HG02798 (cell line): ENCODE measurements around the gene FGD6.
A peak's percentile ranks its signal among the peaks of the same experiment; 100 is the strongest.
"Not testable (repeated sequence)": the region's sequence is repeated elsewhere in the genome, so short reads cannot be mapped to it uniquely, and the experiment has no call there.

Experiments used
- ATAC-seq: cut with Tn5 transposase; IDR thresholded peaks from one replicate; pipeline ENCODE4 v1.9.1; 2021; ENCODE audit warnings: mild to moderate bottlenecking; ENCODE audit not compliant: unreplicated experiment, poor library complexity

FGD6 gene

DNA sequence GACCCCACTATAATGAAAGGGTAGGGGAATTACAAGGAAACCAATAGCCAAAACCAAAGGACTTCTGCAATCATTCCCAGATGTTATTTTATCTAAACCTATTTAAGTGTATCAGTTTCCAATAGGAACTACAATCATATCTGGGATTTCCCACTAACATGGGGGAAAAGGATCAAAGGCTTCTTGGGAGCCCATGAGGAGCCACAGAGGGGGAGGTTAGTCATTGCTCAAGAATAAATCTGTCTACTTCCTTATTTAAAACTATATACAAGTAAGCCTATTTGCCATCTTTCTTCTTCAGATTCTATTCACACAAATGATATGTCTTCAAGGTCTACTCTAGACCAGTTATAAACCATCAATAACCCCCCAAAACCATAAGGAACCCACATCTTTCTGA lies 33.1 kb downstream of the FGD6 start:
- no peak for ATAC-seq

GRCh38 chr12:95182868-95183415 lies 34.3 kb downstream of the FGD6 start:
- peak; percentile 69 for ATAC-seq

GRCh38 chr12:95181103-95181502 lies 36.2 kb downstream of the FGD6 start:
- ATAC-seq, result no peak

DNA sequence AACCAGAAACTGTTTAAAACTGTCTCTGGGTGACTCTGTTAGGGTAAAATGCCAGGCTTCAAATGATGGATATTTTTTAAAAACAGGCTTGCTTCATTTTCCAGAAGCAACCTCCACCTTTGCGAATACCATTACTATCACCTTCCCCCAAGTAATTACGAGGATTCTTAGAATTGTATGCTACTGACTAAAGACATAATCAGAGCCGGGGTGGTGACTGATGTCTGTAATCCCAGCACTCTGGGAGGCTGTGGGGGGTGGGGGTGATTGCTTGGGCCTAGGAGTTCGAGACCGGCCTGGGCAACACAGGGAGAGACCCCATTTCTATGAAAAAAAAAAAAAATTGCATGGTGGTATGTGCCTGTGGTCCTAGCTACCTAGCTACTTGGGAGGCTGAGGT lies 38.3 kb downstream of the FGD6 start:
- ATAC-seq, result no peak

DNA sequence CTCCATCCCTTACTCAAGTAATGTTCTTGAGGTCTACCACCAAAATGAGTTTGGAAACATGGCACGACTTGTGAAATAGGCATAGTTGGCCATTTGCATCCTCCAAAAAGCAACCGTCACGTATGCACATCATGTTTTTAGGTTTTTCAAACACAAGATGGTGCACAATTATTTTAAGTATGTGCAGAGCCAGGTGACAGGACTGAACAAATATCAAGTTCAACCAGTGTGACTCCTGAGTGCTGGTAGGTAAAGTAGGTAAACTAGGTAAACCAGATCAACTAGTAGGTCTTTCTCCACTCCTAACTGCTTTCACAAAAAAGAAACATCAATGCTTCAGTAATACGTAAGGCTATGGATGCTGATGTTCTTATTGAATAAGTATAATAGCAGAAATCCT lies 39.1 kb downstream of the FGD6 start:
- no peak for ATAC-seq

GRCh38 chr12:95177201-95177768 lies 40.0 kb downstream of the FGD6 start:
- no peak for ATAC-seq

DNA sequence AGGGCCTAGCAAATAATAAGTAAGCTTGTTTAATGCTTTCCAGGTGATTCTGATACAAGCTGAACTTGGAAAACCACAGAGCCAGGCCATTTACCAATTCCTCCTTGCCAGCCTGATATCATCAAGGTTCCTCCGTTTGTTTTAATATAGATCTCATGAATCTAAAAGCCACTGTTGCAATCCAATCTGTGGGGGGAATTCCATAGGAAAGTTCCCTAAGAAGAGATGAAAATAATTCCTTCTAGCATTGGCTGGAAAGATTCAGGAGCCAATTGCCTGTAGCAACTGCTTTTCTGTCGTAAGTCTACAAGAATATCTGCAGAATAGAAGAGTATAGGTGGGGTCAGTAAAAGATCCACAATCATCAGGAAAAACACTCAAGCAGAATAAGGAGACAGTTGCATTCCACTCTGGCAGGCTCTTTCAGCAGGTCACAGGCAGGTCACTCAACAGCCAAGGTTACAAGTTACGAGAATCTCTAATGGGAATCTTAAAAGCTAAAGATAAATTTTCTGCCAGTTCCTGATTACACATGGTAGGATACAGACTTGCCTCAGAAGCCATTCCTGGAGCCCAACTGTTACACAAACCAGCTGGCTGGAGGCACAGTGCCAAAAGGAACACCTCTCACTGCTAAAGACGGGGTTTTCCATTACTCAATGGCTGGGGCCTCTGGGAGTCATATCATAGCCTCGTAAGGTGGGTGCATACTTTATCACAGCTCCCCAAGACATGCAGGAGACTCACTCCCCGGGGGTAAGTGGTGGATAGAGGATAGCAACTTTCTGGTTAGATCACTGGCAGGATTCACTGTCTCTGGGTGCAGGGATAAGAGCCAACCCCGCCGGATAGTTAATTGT lies 43.6 kb downstream of the FGD6 start:
- ATAC-seq, result no peak

- no peak for ATAC-seq
These were observed 47.9 kb downstream of the FGD6 start for GRCh38 chr12:95169368-95169767.

- ATAC-seq, result no peak
These were observed 48.5 kb downstream of the FGD6 start for GRCh38 chr12:95168746-95169145.

- ATAC-seq, result no peak
These were observed 52.6 kb downstream of the FGD6 start for GRCh38 chr12:95164656-95165055.

- ATAC-seq, result no peak
These were observed 58.3 kb downstream of the FGD6 start for GRCh38 chr12:95158919-95159318.

DNA sequence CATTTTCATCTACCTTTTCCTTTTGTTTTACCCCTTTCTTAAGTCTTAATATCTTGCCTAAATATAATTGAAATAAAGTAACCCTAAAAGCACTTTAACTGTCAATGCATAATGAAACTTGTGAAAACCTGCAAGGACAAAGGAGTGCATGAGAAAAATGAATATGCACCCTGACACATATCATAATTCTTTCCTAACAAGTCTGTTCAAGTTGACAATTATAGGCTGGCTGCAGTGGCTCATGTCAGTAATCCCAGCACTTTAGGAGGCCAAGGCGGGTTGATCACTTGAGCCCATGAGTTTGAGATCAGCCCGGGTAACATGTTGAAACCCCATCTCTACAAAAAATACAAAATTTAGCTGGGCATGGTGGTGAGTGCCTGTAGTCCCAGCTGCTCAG lies 65.4 kb downstream of the FGD6 start:
- ATAC-seq, result no peak

- no peak for ATAC-seq
These were observed 65.9 kb downstream of the FGD6 start for GRCh38 chr12:95151406-95151805.

DNA sequence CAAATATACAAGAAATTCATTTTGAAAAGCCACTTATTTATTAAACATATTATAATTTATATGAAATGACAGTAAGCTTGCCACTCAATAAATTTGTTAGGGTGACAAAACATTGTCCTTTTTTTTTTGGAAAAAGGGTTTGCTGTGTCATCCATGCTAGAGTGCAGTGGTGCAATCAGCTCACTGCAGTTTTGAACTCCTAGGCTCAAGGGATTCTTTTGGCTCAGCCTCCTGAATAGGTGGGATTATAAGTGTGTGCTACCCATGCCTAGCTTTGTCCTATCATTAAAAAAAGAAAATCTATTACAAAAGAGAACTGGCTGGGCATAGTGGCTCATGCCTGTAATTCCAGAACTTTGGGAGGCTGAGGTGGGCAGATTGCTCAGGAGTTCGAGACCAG lies 66.8 kb downstream of the FGD6 start:
- ATAC-seq, result no peak

- no peak for ATAC-seq
These were observed 69.4 kb downstream of the FGD6 start for GRCh38 chr12:95147866-95148265.

DNA sequence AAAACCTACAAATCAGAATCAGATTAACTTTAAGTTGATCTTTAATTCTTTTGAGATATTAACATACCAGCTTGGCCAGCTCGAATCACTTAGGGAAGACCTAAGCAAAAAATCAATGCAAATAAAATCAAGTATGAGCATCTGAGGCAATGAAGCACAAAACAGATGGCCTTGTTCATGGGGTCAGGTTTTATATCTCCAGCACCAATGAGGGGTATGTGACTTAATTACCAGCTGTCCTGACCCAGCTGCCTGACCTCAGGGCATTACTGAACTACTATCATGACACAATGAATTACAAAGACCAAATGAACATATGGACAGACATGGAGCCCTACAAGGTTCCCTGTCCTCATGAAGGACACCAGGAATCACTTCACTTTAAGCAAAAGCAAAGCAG lies 70.5 kb downstream of the FGD6 start:
- ATAC-seq, result no peak

DNA sequence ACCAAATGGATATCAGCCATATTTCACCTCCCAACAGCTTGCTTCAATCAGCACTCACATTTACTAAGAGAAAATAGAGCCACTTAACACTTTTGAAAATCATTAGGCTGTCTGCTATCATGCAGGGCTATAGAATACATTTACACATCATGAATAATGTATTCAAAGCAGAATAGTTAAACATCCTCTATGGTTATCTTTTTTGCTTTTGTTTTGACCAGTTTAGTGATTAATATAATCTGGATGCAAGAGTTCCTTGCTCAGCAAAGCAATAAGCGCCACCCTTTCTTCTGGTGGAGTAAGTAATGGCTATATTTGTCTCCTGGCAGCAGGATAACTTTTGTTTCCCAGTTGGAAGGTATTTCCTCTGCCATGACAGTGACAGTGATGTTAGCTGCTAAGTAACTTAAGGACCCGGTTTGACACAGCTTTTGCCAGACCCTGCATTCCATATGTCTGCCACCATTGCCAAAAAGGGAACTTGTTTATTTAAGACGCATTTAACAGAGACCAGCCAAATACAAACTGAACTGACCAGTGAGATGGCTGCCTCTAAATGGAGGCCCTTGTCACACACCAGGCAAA lies 73.6 kb downstream of the FGD6 start:
- ATAC-seq, result no peak

DNA sequence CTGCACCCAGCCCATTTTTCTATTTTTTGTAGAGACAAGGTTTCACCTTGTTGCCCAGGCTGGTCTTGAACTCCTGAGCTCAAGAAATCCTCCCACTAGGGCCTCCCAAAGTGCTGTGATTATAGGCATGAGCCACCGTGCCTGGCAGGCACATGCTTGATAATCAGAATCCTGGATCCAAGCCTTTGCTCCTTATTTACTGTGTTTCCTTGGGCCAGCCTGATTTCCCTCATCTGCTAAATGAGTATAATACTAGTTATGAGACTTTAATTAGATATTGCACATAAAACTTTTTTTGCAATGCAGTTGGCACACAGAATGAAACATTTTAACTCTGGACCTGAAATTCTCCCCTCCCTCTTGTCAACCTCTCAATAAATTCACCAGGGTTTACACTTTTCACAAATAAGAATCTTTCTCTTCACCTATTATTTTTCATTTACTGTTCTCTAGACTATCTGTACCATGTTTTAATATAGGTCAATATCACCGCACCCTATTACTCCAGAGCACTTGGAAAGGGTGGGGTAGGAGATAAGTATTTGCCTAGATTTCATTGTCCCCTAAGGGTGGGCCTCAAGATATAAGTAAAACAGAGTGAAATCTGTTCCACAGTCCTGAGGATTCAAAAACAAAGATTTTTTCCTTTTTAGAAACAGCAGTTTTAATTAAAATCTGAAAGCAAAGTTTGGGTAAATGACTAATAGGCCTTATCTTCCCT lies 74.7 kb downstream of the FGD6 start:
- no peak for ATAC-seq

DNA sequence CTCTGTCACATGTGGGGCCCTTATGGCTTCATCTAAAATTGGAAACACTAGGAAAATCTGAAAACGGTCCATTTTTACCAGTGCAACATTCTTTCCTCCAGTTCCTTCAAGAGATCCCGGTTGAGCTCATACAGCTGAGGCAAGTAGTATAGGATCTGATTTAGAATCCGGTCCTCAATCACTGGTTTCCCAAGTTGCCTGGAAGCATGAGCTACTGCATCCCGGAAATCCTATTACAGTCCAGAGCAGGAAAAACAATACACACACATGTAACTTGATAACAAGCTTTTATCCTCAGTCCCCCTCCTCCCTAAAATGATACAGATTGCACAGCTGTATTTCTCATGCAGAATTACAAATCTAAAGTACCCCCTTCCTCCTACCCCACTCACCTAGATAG lies 76.0 kb downstream of the FGD6 start:
- no peak for ATAC-seq

DNA sequence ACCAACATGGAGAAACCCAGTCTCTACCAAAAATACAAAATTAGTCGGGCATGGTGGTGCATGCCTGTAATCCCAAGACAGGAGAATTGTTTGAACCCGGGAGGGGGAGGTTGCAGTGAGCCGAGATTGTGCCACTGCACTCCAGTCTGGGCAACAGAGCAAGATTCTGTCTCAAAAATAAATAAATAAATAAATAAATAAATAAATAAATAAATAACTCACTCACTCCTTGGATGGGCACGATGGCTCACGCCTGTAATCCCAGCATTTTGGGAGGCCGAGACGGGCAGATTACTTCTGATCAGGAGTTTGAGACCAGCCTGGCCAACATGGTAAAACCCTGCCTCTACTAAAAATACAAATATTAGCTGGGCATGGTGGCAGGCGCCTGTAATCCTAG lies 79.2 kb downstream of the FGD6 start:
- ATAC-seq, result not testable (repeated sequence)

DNA sequence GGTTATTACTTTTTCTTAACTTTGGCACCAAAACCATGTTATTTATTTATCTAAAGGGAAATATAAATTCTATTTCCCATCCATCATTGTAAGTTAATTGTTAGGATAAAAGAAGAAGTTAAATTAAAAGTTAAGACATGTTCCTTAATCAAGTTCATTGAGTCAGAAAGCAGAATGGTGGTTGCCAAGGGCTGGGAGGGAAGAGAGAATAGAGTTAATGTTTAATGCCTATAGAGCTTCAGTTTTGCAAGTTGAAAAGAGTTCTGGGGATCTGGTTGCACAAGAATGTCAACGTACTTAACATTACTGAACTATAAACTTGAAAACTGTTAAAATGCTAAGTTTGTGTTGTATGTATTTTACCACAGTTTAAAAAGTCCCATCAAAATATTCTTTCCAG lies 80.7 kb downstream of the FGD6 start:
- no peak for ATAC-seq
